ENCODE measurements around the gene CCDC198.

DNA sequence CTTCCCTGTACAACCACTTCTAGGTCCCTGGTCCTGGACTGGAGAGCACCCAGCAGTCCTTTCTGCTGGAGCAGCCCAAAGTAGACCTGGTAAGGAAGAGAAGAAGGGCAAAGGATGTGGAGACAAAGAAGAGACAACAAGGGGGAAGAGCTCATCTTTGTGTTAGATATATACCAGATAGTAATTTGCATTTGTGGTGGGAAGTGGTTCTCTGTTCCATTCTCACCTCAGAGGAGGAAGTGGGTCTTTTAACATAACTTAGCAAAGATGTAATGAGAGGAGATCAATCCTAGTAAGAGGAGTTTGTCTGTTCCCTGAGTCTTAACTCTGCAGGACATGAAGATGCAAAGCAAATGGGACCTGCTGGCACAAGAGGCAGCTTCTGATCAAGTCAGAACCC lies 8.0 kb downstream of the CCDC198 start:
- no peak for TF ChIP-seq ZNF654 (tag by site-specific recombination; IDR thresholded peaks at IDR 0.05; ENCODE audit: low read depth)
- no peak for TF ChIP-seq MYNN (tag by site-specific recombination; IDR thresholded peaks at IDR 0.05; ENCODE audit: borderline replicate concordance)
- TF ChIP-seq, protein P1, sequence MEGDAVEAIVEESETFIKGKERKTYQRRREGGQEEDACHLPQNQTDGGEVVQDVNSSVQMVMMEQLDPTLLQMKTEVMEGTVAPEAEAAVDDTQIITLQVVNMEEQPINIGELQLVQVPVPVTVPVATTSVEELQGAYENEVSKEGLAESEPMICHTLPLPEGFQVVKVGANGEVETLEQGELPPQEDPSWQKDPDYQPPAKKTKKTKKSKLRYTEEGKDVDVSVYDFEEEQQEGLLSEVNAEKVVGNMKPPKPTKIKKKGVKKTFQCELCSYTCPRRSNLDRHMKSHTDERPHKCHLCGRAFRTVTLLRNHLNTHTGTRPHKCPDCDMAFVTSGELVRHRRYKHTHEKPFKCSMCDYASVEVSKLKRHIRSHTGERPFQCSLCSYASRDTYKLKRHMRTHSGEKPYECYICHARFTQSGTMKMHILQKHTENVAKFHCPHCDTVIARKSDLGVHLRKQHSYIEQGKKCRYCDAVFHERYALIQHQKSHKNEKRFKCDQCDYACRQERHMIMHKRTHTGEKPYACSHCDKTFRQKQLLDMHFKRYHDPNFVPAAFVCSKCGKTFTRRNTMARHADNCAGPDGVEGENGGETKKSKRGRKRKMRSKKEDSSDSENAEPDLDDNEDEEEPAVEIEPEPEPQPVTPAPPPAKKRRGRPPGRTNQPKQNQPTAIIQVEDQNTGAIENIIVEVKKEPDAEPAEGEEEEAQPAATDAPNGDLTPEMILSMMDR (tag by site-specific recombination; IDR thresholded peaks at IDR 0.05), result no peak
- TF ChIP-seq ZNF560 (tag by site-specific recombination; IDR thresholded peaks at IDR 0.05; ENCODE audit: borderline replicate concordance), result no peak
- TF ChIP-seq OVOL3 (tag by site-specific recombination; IDR thresholded peaks at IDR 0.05), result no peak
- TF ChIP-seq, protein P2, sequence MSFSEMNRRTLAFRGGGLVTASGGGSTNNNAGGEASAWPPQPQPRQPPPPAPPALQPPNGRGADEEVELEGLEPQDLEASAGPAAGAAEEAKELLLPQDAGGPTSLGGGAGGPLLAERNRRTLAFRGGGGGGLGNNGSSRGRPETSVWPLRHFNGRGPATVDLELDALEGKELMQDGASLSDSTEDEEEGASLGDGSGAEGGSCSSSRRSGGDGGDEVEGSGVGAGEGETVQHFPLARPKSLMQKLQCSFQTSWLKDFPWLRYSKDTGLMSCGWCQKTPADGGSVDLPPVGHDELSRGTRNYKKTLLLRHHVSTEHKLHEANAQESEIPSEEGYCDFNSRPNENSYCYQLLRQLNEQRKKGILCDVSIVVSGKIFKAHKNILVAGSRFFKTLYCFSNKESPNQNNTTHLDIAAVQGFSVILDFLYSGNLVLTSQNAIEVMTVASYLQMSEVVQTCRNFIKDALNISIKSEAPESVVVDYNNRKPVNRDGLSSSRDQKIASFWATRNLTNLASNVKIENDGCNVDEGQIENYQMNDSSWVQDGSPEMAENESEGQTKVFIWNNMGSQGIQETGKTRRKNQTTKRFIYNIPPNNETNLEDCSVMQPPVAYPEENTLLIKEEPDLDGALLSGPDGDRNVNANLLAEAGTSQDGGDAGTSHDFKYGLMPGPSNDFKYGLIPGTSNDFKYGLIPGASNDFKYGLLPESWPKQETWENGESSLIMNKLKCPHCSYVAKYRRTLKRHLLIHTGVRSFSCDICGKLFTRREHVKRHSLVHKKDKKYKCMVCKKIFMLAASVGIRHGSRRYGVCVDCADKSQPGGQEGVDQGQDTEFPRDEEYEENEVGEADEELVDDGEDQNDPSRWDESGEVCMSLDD (tag by site-specific recombination; IDR thresholded peaks at IDR 0.05), result no peak
- TF ChIP-seq ZNF350 (tag by site-specific recombination; IDR thresholded peaks at IDR 0.05), result no peak
- no peak for TF ChIP-seq ZFP3 (tag by site-specific recombination; IDR thresholded peaks at IDR 0.05; ENCODE audit: low read depth)
- TF ChIP-seq REPIN1 (tag by site-specific recombination; IDR thresholded peaks at IDR 0.05; ENCODE audit: low read depth), result no peak
- no peak for TF ChIP-seq KLF16 (tag by site-specific recombination; IDR thresholded peaks at IDR 0.05)
- no peak for TF ChIP-seq ZNF174 (tag by site-specific recombination; IDR thresholded peaks at IDR 0.05)
- no peak for TF ChIP-seq YY1 (tag by site-specific recombination; IDR thresholded peaks at IDR 0.05)
- no peak for TF ChIP-seq ZNF510 (tag by site-specific recombination; IDR thresholded peaks at IDR 0.05; ENCODE audit: insufficient replicate concordance)
- TF ChIP-seq, protein P3, sequence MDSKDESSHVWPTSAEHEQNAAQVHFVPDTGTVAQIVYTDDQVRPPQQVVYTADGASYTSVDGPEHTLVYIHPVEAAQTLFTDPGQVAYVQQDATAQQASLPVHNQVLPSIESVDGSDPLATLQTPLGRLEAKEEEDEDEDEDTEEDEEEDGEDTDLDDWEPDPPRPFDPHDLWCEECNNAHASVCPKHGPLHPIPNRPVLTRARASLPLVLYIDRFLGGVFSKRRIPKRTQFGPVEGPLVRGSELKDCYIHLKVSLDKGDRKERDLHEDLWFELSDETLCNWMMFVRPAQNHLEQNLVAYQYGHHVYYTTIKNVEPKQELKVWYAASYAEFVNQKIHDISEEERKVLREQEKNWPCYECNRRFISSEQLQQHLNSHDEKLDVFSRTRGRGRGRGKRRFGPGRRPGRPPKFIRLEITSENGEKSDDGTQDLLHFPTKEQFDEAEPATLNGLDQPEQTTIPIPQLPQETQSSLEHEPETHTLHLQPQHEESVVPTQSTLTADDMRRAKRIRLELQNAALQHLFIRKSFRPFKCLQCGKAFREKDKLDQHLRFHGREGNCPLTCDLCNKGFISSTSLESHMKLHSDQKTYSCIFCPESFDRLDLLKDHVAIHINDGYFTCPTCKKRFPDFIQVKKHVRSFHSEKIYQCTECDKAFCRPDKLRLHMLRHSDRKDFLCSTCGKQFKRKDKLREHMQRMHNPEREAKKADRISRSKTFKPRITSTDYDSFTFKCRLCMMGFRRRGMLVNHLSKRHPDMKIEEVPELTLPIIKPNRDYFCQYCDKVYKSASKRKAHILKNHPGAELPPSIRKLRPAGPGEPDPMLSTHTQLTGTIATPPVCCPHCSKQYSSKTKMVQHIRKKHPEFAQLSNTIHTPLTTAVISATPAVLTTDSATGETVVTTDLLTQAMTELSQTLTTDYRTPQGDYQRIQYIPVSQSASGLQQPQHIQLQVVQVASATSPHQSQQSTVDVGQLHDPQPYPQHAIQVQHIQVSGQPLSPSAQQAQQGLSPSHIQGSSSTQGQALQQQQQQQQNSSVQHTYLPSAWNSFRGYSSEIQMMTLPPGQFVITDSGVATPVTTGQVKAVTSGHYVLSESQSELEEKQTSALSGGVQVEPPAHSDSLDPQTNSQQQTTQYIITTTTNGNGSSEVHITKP (tag by site-specific recombination; IDR thresholded peaks at IDR 0.05), result no peak
